Hippocampal formation (tissue), 2 donors: ENCODE data around the gene ERCC6L2.

Experiments
- DNase-seq, 2 donors: peaks; one replicate each; lab custom pipeline; 2025; lab: John Stamatoyannopoulos, UW

Gene ERCC6L2, protein sequence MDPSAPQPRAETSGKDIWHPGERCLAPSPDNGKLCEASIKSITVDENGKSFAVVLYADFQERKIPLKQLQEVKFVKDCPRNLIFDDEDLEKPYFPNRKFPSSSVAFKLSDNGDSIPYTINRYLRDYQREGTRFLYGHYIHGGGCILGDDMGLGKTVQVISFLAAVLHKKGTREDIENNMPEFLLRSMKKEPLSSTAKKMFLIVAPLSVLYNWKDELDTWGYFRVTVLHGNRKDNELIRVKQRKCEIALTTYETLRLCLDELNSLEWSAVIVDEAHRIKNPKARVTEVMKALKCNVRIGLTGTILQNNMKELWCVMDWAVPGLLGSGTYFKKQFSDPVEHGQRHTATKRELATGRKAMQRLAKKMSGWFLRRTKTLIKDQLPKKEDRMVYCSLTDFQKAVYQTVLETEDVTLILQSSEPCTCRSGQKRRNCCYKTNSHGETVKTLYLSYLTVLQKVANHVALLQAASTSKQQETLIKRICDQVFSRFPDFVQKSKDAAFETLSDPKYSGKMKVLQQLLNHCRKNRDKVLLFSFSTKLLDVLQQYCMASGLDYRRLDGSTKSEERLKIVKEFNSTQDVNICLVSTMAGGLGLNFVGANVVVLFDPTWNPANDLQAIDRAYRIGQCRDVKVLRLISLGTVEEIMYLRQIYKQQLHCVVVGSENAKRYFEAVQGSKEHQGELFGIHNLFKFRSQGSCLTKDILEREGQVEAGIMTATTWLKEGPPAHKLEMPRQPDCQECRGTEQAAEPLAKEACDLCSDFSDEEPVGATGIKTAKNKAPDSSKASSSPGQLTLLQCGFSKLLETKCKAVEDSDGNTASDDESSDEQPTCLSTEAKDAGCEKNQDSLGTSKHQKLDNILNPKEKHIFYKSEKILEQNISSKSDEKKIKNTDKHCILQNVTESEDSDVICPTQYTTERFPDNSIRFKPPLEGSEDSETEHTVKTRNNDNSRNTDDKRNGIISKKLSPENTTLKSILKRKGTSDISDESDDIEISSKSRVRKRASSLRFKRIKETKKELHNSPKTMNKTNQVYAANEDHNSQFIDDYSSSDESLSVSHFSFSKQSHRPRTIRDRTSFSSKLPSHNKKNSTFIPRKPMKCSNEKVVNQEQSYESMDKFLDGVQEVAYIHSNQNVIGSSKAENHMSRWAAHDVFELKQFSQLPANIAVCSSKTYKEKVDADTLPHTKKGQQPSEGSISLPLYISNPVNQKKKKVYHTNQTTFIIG (N-terminal part only)

DNA sequence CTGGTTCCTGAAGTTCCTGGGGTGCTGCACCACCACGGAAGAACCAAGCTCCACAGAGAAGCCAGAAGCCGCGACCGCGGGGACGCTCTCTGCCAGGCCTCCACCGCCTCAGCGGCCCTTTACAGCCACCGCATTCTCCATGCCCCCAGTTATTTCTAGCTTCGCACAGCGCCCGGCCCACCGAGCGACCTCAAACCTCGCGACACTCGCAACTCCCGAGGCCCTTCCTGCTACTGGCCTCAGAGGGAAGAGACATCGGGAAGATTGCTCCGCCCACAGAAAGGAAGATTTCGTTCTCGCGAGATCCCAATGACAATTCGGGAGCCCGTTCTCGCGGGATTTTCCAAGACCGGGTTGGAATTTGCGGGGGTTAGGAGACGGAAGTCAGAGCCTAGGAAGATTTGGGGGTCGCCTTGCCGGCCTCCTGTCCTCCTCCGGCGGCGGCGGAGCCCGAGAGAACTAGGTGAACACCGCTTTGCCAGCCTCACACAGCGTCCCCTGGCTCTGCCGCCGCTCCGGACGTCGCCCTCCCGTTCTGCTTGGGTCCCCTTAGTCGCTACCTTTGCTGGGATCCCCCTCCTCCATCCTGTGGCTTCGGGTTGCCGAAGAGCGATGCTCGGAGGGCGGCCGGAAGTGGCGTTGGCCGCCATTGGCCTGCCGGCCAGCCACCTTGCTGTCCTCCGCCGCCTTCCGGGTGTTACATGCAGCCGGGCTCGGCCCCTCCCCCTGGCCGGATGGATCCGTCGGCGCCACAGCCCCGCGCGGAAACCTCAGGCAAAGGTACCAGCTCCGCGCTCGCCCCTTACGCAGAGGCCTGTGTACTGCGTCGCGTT, at the start of gene ERCC6L2:
TSS of gene ERCC6L2 (plus strand) at position 387 of the 833 bp plus-strand sequence. CDS start at position 735, 348 bp downstream.
- DNase-seq: peak; percentile 85 to 95

DNA sequence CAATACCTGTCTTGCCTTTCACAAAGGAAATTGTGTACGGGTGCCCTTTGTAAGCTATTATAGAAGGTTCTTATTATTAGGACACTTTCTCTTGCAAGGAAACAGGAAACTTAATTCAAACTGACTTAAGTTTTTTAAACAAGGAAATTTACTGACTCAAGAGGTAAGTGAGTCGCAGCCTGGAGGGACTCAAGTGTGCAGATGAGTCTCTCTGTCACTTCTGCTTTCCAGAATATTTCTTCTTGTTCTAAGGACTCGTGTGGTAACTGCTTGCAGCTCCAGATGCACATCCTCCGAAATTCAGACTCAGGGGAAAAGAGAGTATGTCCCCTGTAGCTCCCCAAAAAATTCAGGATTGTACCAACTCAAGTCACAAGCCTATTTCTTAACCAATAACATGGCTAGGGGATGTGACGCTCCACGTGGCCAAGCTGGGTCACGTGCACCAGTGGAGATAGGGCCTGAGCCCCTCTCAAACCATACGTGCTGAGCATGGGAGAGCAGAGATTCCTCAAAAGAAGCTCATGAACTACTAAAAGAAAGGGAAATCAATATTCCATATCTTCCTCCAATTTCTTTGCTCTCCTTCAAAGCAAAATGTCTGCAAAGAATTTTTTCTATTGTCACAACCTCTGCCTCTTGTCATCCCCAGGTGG, 49.2 kb upstream of the ERCC6L2 start:
- DNase-seq: no peak

DNA sequence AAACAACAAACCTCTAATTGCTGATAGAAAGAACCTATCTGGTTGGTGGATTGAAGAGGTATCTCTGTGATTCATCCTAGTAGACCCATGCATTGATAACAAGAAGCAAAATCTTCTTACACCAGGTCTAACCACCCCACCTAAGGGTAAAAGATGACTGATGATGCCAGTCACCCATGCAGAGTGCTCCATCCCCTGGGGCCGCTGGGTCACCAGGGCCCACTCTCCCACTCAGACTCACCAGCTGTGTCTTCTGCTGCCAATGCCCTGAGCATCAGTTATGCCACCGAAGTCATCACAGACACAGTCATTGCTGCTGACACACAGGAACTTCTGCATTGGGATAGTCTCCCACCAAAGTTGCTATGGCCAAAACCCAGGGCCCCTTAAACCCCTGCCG, 44.7 kb upstream of the ERCC6L2 start:
- DNase-seq: no peak

DNA sequence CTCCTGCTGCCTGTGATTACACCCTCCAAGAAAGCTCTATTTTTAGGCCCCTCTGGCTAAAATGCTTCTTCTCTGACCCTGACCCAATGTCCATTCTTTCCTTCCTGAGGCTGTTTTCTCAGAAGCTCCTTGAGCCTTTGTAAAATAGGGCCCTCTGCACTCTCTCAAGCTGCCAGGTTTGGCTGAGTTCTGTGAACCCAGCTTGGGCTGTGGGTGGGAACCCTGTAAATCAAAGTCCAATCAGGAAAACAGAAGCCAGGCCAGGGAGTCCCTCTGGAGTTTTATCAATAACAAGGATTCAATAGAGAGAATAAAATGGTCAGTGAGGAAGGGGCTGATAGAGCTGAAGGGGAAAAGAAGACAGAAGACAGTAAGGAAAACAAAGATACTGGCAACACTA, 43.7 kb upstream of the ERCC6L2 start:
- DNase-seq: no peak

DNA sequence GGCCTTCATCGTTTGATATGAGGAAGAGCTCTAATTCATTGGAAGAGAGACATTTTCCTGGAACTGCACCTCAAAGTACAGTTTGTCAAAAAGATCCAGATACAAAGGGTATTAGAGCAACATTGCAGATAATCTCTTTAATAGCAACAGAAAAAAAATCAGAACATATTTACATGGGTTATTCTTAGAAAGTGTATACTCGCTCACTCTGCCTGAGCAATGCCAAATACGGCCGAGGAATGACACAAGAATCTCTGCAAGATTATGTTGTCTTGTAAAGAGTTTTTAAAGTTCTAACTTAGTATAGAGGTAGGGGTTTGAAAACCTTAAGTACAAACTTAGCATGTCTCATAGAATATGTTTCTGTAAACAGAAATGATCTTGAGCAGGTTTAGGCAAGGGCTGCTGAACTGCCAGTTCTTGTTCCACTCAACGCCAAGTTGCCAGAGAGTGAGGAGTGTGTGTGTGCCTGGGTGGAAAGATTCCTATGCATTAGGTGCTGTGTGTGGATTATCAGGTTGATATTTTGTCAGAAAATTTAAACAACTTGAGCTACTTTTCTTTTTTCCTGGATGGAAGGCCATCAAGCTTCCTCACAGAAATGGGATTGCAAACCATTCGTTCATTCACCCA, 41.8 kb upstream of the ERCC6L2 start:
- no peak for DNase-seq

DNA sequence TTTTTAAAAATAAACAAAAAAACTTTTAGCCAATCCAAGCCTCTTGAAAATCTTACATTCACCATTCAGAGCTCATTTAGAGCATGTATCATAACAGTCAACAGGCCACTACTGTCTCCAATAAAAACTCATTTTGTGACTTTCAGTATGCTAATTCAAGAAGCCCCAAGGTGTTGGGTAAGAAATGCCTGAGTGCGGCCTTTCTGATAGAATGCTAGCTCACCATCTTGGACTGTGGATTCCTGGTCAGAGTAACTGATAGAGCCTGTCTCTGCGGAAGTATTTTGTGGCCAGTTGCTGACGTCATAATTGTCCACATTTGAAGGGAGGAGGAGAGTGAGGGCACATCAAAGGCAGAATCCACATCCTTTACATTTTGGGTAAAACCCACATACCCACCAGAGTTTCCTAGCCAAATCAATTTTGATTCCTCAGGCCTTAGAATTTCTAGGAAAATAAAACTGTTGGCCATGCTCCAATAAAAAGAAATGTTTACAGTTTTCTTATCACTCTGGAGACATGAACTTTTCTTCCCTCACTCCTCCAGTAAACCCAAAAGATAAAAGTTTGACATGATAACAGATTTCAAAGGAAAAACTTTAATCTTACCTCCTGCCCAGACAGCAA, 41.1 kb upstream of the ERCC6L2 start:
- DNase-seq: no peak

DNA sequence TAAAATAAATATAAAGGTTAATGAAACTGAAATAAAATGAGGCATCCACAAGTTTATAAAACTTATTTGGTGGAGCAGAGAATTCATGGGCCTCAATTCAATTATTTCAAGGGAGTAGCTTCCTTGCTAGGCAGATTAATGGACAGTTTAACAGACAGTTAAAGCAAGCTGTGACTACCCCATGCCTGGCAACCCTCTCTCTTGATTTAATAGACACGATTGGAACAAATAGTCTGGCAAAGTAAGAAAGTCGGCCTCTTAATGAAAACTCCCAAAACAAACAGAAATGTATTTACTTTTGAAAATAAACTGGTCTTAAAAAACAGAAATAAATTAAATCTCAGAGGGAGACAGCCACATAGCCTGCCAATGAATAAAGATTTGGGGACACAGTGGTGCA, 40.1 kb upstream of the ERCC6L2 start:
- no peak for DNase-seq

DNA sequence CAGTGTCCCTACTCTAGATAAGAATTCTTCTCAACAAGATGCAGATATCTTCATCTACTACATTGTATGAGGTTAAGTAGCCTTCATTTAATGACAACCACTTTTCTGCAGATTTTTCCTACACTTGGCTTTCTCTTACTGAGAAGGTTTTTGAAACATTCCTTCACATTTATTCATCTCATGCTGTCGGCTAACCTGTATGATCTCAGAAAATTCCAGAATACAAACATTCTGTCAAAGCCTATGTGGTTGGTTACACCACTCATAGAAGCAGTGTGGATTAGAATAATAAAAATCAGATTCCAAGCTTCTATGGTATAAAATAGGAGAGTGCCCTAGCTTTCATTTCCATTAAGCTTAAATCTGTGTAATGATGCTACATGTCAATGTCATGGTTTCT, 39.4 kb upstream of the ERCC6L2 start:
- DNase-seq: no peak

DNA sequence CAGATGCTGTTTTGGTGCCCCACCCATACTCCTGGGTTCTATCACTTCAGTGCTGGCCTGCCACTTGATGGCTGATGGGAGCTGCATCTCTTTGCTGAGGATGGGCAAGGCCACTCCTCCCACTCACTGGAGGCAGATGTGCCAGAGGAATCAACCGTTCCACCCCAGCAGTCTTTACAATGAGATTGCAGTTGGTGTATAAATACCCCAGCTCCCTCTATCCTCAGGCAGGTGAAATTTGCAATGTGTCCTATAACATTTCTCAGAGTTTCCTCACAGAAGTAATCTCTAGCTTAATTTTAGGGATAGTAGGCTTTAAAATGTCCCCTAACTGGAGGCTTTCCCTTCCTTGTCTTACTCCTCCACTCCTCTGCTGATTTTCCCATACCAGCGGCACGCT, 36.5 kb upstream of the ERCC6L2 start:
- DNase-seq: no peak

DNA sequence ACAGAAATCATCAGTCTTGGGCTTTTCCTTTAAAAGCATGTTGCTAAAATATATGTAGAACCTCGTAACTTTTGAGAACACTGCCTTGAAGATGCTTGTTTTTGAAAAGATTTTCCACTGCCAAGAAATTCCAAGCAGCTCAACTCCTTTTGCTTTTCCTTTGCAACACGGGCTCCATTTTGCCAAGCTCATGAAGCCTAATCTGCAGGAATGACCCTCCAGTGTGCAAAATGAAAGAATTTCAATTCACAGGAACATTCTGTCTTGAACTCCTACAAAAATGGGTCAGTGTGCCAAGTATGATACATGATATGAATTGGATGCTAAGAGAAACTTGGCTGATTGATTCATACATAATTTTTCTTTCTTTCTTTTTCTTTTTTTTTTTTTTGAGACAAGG, 35.4 kb upstream of the ERCC6L2 start:
- no peak for DNase-seq

DNA sequence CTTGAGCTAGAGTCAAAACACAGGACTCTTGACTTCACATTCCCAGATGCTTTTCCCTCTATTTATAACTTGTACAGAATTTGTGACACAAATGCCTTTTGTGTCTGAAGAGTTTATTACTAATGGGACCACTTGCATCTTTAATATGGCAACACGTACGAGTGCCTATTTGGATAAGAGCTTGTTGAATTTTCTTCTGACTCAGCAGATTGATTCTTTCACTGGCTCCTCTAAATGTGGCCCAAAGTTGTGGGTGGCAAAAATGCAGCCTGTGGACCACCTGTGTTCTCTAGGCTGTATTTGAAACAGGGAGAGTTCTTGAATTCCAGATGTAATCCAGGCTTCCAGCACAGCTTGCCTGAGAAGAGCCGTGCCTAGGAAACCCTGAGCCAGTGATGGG, 34.1 kb upstream of the ERCC6L2 start:
- no peak for DNase-seq

DNA sequence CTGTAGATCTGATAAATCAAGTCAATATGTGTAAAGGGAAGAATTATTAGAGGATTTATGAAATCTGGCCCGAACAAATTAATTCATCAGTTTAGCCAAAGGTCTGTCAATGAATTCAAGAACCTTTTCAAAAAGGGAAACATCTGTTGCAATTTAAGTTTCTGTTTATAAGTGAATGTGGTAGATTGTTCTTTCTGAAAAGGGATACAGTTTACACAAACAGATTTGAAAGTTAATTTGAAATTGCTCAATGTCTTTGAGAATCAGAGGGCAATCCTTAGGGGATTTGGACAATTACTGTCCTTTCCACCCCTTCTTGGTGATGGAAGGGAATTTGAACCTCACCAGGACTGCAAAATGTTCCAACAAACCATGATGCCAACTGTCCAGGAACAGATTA, 29.7 kb upstream of the ERCC6L2 start:
- no peak for DNase-seq

DNA sequence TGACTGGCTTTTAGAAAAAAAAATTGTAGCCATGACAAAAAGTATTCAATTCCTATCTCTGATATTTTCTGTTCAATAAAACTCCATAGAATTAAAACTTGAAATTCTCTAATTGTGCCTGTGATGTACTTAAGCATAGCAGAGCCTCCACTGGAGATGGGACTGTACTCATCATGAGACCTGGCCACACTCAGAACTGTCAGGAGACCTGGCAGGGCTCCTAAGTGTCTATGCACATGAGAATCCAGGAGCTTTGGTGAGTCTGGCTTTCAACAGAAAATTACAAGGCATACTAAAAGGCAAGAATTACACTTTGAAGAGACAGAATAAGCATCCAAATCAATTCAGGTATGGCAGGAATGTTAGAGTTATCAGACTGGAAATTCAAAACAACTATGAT, 26.7 kb upstream of the ERCC6L2 start:
- no peak for DNase-seq

DNA sequence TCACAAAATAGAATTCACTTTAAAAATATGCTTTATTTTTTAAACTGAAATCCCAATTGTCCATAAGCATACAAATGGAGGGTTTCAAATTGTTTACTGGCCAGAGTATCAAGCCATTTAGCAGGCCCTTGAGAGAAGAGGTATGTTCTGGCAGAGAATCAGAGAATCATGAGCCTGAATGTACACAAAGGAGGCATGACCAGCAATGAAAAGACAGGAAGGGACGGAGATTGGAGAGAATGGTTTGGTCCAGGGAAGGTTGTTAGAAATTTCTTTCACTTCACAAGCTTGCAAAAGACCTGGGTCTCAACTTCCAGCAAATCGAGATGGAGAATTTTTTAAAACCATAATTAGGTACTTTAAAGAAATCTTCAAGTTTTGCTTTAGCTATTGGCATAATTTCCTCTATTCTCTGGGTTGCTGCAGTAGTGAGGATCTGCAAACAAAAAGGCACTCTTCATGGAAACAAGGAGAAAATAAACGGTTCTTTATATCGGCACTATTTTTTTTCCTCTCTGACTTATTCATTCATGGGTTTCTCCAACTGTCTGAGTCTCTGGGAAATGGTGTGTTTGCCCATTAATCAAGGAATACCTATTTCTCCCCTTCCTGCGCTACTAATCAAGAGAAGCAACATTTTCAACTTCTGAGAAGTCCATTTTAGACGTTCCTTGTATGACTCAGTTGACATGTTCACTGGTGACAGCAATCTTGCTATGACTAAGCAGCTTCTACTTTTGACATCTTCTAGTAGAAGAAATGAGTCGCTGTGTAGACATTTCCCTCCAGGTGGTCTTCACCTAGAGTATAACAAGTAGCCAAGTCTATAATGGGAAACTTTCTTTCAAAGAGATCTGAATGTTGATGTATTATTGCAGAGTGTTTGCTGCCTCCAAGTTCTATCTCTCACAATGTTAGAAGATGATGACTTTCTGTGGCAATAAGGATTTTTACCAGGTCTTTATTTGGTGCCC, 23.1 kb upstream of the ERCC6L2 start:
- peak in 1 of 2 donors; percentile 39 for DNase-seq

DNA sequence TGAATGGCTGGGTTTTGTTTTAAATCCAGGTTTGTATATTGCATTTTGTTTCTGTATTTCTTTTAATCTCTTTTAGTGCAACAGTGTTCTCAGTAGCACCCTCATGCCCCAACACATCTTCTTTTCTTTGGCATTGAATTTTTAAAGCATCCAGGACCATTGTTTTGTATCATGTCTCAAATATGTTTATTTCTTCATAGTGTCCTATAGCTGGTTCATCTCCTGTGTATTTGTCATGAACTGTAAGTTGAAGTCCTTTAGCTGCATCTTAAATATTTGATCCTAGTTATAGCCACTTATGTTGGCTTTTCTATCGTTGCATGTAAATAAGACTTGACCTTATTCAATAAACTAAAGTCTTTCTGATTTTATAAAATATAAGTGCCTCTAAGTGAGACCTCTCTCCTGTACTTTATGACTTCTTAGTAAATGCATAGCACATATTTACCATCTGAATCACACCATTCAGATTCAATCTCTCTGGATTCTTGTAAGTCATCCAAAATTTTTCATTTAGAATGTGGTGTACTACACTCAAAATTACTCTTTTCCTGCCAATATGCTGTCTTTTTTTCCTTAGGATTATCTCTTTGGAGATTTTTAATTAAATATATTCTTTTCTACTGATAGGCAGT, 21.0 kb upstream of the ERCC6L2 start:
- no peak for DNase-seq

DNA sequence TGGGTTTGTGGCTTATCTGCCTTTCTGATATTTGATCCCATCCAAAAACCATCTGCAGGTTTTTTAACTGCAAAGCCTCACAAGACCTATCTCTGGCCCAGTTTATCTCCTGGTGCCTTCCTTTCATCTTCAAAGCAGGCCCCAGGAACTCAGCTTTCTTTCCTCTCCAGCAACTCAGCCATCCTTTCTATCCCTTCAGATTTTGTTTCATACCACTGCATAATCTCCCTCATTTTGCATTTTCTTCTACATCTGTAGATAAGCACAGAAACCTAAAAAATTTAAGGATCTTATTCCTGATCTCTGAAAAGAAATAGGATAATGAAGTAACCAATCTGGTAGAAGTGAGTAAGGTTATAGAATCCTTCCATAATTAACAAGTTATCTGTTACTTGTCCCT, 19.5 kb upstream of the ERCC6L2 start:
- no peak for DNase-seq

DNA sequence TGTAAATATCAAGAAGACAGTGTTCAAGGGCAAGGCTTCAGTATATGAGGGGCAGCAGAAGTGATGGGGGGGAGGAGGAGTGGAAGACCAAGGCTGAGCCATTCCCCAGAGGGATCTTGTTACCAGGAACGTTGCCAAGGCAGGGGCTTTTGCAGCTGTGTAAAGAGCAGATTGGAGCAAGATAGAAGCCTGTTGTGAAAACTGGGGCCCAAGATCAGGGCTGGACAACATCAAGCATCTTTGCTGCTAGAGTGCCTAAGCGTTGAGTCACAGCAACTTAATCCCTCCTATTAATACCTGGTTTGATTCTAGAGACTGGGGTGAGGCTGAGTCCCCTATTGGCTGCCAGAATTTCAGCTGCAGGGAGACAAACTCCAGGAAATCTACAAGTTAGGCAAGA, 18.4 kb upstream of the ERCC6L2 start:
- no peak for DNase-seq

DNA sequence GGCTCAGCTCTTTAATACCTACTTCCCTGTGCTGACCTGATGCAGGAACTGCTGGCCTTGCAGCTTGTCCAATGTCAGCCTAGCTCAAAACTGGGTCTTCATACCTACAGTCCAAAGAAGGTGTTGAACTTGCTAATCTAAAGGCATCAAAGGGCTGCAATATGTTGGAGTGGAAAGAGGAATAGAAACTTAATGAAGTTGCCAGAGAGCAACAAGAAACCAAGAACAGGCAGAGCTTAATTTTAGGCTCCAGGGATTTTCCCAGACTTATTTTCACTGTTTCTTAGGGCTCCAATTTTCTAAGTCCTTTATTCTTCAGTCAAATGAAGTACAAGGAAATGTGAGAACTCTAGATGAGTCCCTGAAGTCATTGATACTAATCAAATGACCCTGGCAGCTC, 17.6 kb upstream of the ERCC6L2 start:
- no peak for DNase-seq
